Measurements from ENCODE around the gene MAP2. TPM values are rescaled to one million over a fixed set of nuclear protein-coding genes. Genes with fewer than 3 reads are reported as not detected.

Gene MAP2
- total and polyA plus RNA-seq, 10 of the 15 experiments (the other 5 are each of a cell fraction or from before 2014, with no cell fraction given), result 0.01 TPM; not detected in 9

DNA sequence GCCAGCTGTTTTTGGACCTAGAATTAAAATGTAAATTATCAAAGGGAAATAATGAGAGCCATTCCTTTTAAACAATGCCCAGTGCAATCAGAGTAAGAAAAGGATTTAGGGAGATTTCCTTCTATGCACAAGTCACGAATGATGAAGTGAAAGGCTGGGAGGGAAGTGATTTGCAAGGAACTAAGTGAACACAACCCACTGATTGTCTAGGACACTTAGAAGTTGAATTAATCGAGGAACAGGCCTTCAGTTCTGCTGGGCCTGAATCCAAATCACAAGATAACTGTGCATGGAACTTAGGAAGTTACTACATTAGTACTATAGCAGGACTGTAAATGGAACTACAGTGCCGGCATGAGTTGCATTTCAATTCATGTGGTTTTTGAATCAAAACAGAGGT lies 17.7 kb downstream of the MAP2 start:
- Histone ChIP-seq H3K4me3 (no peak overlapping the region), H3K4me1 (ENCODE audit: control insufficient read depth, insufficient read depth, low read length) (no peaks in the 10 kb centered on the region), H3K4me2 (ENCODE audit: control insufficient read depth, insufficient read depth) (no peak overlapping the region), H3K9me3 (replicated peaks; ENCODE audit: control insufficient read depth, insufficient read depth, low read length) (no peaks in the 10 kb centered on the region), H3K9ac (ENCODE audit: control insufficient read depth, insufficient read depth, low read length) (no peak overlapping the region), H3K36me3 (ENCODE audit: control insufficient read depth in 2 of 2, insufficient read depth in 2 of 2, low read length in 1 of 2) (no peaks in the 10 kb centered on the region), H4K20me1 (ENCODE audit: control insufficient read depth, insufficient read depth) (no peaks in the 10 kb centered on the region), H3K27me3 (replicated peaks in 1 of 2; ENCODE audit: control insufficient read depth in 2 of 2, insufficient read depth in 2 of 2, low read length in 1 of 2) (no peaks in the 10 kb centered on the region), H3K27ac (ENCODE audit: control insufficient read depth, insufficient read depth) (no peak overlapping the region), H2AFZ (ENCODE audit: control insufficient read depth, low read depth, low read length) (no peak overlapping the region), H3K79me2 (ENCODE audit: control insufficient read depth, insufficient read depth, low read length) (no peaks in the 10 kb centered on the region)
- ChIA-PET SMC1A (ENCODE audit: uncharacterized antibody, unreplicated experiment) (no interaction called here), RAD21 (ENCODE audit: unreplicated experiment) (no interaction called here), CTCF (no interaction called here), POLR2A (no interaction called here)
- DNase-seq (ENCODE audit: low read depth, low spot score) (no peak), FAIRE-seq (no peak), ATAC-seq (no peak)
- no TSS peak for BruUV-seq (replicated peaks)
- in situ Hi-C loops (cut with MboI) (no loop called here), intact Hi-C loops (cut with micrococcal nuclease; ENCODE audit: unreplicated experiment) (no loop called here)
- TF ChIP-seq SMAD1 (IDR thresholded peaks at IDR 0.05; ENCODE audit: low read depth, partially characterized antibody), result no peak
- TF ChIP-seq HDAC2 (IDR thresholded peaks at IDR 0.05), result no peak
- no peak for TF ChIP-seq STAT3 (IDR thresholded peaks at IDR 0.05; ENCODE audit: low read depth, low read length)
- TF ChIP-seq RAD51 (IDR thresholded peaks at IDR 0.05), result no peak
- no peak for TF ChIP-seq POLR2AphosphoS2 (IDR thresholded peaks at IDR 0.05; ENCODE audit: low read depth, low read length)
- no peak for TF ChIP-seq CHD4 (IDR thresholded peaks at IDR 0.05)
- TF ChIP-seq, protein P1, sequence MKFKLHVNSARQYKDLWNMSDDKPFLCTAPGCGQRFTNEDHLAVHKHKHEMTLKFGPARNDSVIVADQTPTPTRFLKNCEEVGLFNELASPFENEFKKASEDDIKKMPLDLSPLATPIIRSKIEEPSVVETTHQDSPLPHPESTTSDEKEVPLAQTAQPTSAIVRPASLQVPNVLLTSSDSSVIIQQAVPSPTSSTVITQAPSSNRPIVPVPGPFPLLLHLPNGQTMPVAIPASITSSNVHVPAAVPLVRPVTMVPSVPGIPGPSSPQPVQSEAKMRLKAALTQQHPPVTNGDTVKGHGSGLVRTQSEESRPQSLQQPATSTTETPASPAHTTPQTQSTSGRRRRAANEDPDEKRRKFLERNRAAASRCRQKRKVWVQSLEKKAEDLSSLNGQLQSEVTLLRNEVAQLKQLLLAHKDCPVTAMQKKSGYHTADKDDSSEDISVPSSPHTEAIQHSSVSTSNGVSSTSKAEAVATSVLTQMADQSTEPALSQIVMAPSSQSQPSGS (IDR thresholded peaks at IDR 0.05; ENCODE audit: low read length), result no peak
- no peak for TF ChIP-seq RELB (IDR thresholded peaks at IDR 0.05; ENCODE audit: low read depth)
- WGBS (ENCODE audit: insufficient coverage, insufficient replicate concordance, low lambda C conversion rate, missing lambda C conversion rate), result 33% methylated on average over 3 of the region's 3 CpGs

Measured in GM12878 (cell line).